Neural progenitor cell (in vitro differentiated cells): ENCODE measurements around the gene FATE1.

Experiments used
- EZH2 ChIP-seq: fragments of 200-600 bp; sonication (generic); IDR thresholded peaks from 2 replicates; pipeline ENCODE4 v1.6.1; 2017; ENCODE audit warnings: antibody characterized with exemption, mild to moderate bottlenecking, moderate library complexity
- TF ChIP-seq, protein P1 (sequence below): fragments of 200-600 bp; sonication (generic); IDR thresholded peaks from 2 replicates; pipeline ENCODE4 v1.5.1; 2017; ENCODE audit warnings: antibody characterized with exemption, mild to moderate bottlenecking

DNA sequence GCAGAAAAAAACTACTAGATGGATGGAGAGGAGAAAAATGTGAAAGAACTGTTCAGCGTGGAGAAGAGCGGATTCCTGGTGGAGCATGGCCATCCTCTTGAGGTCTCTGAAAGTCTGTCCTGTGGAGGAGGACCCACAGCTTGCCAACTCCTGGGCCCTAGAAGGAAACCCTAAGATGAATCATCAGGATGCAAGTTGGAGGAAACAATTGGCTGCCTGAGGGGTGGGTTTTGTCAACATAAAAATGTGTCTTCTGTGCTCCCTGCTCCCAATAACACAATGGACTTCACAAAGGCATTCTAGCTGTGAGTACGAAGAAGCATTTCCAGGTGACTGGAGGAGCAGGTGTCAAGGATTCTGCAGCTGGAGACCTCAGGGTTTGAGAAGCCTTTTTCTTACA lies 55.9 kb downstream of the FATE1 start:
- TF ChIP-seq, protein P1, sequence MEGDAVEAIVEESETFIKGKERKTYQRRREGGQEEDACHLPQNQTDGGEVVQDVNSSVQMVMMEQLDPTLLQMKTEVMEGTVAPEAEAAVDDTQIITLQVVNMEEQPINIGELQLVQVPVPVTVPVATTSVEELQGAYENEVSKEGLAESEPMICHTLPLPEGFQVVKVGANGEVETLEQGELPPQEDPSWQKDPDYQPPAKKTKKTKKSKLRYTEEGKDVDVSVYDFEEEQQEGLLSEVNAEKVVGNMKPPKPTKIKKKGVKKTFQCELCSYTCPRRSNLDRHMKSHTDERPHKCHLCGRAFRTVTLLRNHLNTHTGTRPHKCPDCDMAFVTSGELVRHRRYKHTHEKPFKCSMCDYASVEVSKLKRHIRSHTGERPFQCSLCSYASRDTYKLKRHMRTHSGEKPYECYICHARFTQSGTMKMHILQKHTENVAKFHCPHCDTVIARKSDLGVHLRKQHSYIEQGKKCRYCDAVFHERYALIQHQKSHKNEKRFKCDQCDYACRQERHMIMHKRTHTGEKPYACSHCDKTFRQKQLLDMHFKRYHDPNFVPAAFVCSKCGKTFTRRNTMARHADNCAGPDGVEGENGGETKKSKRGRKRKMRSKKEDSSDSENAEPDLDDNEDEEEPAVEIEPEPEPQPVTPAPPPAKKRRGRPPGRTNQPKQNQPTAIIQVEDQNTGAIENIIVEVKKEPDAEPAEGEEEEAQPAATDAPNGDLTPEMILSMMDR, result no peak
- TF ChIP-seq EZH2, result no peak
